SK-N-SH treated with all-trans-retinoic acid at 6 μM for 48 hours (cell line): Measurements from ENCODE around the gene TROAP.
"Not testable (repeated sequence)": the region's sequence is repeated elsewhere in the genome, so short reads cannot be mapped to it uniquely, and the experiment has no call there.

Source experiments
- ATAC-seq: fragments of 200-7000 bp; cut with Tn5 transposase; 3 replicates; pipeline ENCODE4 v1.9.1; 2020; ENCODE audit warnings: mild to moderate bottlenecking, moderate library complexity
- ARNTL ChIP-seq: fragments of 450-650 bp; formaldehyde crosslinking; IDR thresholded peaks from 2 replicates; pipeline ENCODE4 v1.5.0; 2020; ENCODE audit warnings: low read depth, mild to moderate bottlenecking, moderate library complexity, borderline replicate concordance
- CREB5 ChIP-seq: fragments of 250-450 bp; sonication (Bioruptor Pico); IDR thresholded peaks from 2 replicates; pipeline ENCODE4 v1.5.1; 2020; ENCODE audit warnings: low read depth, mild to moderate bottlenecking, moderate library complexity
- ESRRG ChIP-seq: fragments of 250-450 bp; sonication (Bioruptor Pico); IDR thresholded peaks from 2 replicates; pipeline ENCODE4 v1.6.1; 2021; ENCODE audit warnings: mild to moderate bottlenecking
- GLIS3 ChIP-seq: fragments of 250-450 bp; sonication (Bioruptor Pico); IDR thresholded peaks from 2 replicates; pipeline ENCODE4 v1.5.0; 2020; ENCODE audit warnings: mild to moderate bottlenecking, moderate library complexity
- ISL1 ChIP-seq: fragments of 250-450 bp; sonication (Bioruptor Pico); IDR thresholded peaks from 2 replicates; pipeline ENCODE4 v2.1.2; 2022; ENCODE audit warnings: mild to moderate bottlenecking, moderate library complexity
- OSR1 ChIP-seq: fragments of 250-450 bp; sonication (Bioruptor Pico); IDR thresholded peaks from 2 replicates; pipeline ENCODE4 v1.8.0; 2022; ENCODE audit warnings: moderate library complexity, mild to moderate bottlenecking, inconsistent platforms
- POU6F1 ChIP-seq: fragments of 250-450 bp; sonication (Bioruptor Pico); IDR thresholded peaks from 2 replicates; pipeline ENCODE4 v1.8.0; 2021; ENCODE audit warnings: low read depth, mild to moderate bottlenecking, moderate library complexity, borderline replicate concordance
- PPARA ChIP-seq: fragments of 250-450 bp; sonication (Bioruptor Pico); IDR thresholded peaks from 2 replicates; pipeline ENCODE4 v1.5.0; 2020; ENCODE audit warnings: mild to moderate bottlenecking, borderline replicate concordance
- SNAI2 ChIP-seq: fragments of 250-450 bp; sonication (Bioruptor Pico); IDR thresholded peaks from 2 replicates; pipeline ENCODE4 v1.5.0; 2020; ENCODE audit warnings: mild to moderate bottlenecking, moderate library complexity
- TCF4 ChIP-seq: fragments of 250-450 bp; sonication (Bioruptor Pico); IDR thresholded peaks from 2 replicates; pipeline ENCODE4 v1.8.0; 2021; ENCODE audit warnings: mild to moderate bottlenecking, moderate library complexity, borderline replicate concordance
- TOX ChIP-seq: fragments of 250-450 bp; sonication (Bioruptor Pico); IDR thresholded peaks from 2 replicates; pipeline ENCODE4 v1.8.0; 2021; ENCODE audit warnings: mild to moderate bottlenecking, moderate library complexity, borderline replicate concordance
- ZC3H10 ChIP-seq: fragments of 250-450 bp; sonication (Bioruptor Pico); IDR thresholded peaks from 2 replicates; pipeline ENCODE4 v1.5.1; 2021; ENCODE audit warnings: mild to moderate bottlenecking, moderate library complexity
- ZFP3 ChIP-seq: fragments of 250-450 bp; sonication (Bioruptor Pico); IDR thresholded peaks from 2 replicates; pipeline ENCODE4 v1.5.0; 2020; ENCODE audit warnings: mild to moderate bottlenecking, moderate library complexity
- ZFP30 ChIP-seq: fragments of 450-650 bp; formaldehyde crosslinking; IDR thresholded peaks from 2 replicates; pipeline ENCODE4 v1.5.0; 2022; ENCODE audit warnings: mild to moderate bottlenecking, moderate library complexity
- ZNF565 ChIP-seq: fragments of 450-650 bp; formaldehyde crosslinking; conservative IDR thresholded peaks from 2 replicates; pipeline ENCODE4 v1.5.0; 2020; ENCODE audit warnings: low read depth, mild to moderate bottlenecking, moderate library complexity
- ZNF8 ChIP-seq: fragments of 450-650 bp; formaldehyde crosslinking; IDR thresholded peaks from 2 replicates; pipeline ENCODE4 v1.5.0; 2020; ENCODE audit warnings: mild to moderate bottlenecking, moderate library complexity
- TF ChIP-seq, protein P1 (sequence below): fragments of 250-450 bp; sonication (Bioruptor Pico); IDR thresholded peaks from 2 replicates; pipeline ENCODE4 v1.8.0; 2020; ENCODE audit warnings: mild to moderate bottlenecking, moderate library complexity, borderline replicate concordance
- TF ChIP-seq, protein P2 (sequence below): fragments of 250-450 bp; sonication (Bioruptor Pico); IDR thresholded peaks from 2 replicates; pipeline ENCODE4 v1.5.0; 2020; ENCODE audit warnings: mild to moderate bottlenecking, moderate library complexity

TROAP gene

GRCh38 chr12:49277466-49277865 lies 45.6 kb upstream of the TROAP start:
- no peak for TF ChIP-seq ZFP30
- TF ChIP-seq, protein P1, sequence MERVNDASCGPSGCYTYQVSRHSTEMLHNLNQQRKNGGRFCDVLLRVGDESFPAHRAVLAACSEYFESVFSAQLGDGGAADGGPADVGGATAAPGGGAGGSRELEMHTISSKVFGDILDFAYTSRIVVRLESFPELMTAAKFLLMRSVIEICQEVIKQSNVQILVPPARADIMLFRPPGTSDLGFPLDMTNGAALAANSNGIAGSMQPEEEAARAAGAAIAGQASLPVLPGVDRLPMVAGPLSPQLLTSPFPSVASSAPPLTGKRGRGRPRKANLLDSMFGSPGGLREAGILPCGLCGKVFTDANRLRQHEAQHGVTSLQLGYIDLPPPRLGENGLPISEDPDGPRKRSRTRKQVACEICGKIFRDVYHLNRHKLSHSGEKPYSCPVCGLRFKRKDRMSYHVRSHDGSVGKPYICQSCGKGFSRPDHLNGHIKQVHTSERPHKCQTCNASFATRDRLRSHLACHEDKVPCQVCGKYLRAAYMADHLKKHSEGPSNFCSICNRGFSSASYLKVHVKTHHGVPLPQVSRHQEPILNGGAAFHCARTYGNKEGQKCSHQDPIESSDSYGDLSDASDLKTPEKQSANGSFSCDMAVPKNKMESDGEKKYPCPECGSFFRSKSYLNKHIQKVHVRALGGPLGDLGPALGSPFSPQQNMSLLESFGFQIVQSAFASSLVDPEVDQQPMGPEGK: no peak
- TF ChIP-seq PPARA (CRISPR knock-in tag): no peak
- no peak for TF ChIP-seq TOX
- TF ChIP-seq POU6F1 (CRISPR knock-in tag): no peak
- no peak for TF ChIP-seq ARNTL (CRISPR knock-in tag)
- no peak for TF ChIP-seq TCF4 (CRISPR knock-in tag)
- TF ChIP-seq GLIS3 (CRISPR knock-in tag): no peak
- TF ChIP-seq ZFP3 (CRISPR knock-in tag): no peak
- TF ChIP-seq ZNF565 (CRISPR knock-in tag): no peak
- TF ChIP-seq, all 23 proteins: peak for 0
- no peak for ATAC-seq

- no peak for TF ChIP-seq ZNF8 (CRISPR knock-in tag)
- no peak for TF ChIP-seq ZFP3 (CRISPR knock-in tag)
- TF ChIP-seq, all 23 proteins: peak for 0
Measured at GRCh38 chr12:49279706-49280159, 43.3 kb upstream of the TROAP start.

GRCh38 chr12:49280545-49280944 lies 42.5 kb upstream of the TROAP start:
- not testable (repeated sequence) for ATAC-seq

More at GRCh38 chr12:49279706-49280159, 43.3 kb upstream of the TROAP start:
- no peak for ATAC-seq

GRCh38 chr12:49282302-49282701 lies 40.8 kb upstream of the TROAP start:
- TF ChIP-seq ZFP30: no peak
- no peak for TF ChIP-seq SNAI2 (CRISPR knock-in tag)
- no peak for TF ChIP-seq ZNF565 (CRISPR knock-in tag)
- TF ChIP-seq GLIS3 (CRISPR knock-in tag): no peak
- no peak for TF ChIP-seq ESRRG (CRISPR knock-in tag)
- TF ChIP-seq PPARA (CRISPR knock-in tag): no peak
- no peak for TF ChIP-seq ZC3H10
- TF ChIP-seq OSR1 (CRISPR knock-in tag): no peak
- no peak for ATAC-seq

- not testable (repeated sequence) for ATAC-seq
Measured at GRCh38 chr12:49282740-49283375, 40.2 kb upstream of the TROAP start.

DNA sequence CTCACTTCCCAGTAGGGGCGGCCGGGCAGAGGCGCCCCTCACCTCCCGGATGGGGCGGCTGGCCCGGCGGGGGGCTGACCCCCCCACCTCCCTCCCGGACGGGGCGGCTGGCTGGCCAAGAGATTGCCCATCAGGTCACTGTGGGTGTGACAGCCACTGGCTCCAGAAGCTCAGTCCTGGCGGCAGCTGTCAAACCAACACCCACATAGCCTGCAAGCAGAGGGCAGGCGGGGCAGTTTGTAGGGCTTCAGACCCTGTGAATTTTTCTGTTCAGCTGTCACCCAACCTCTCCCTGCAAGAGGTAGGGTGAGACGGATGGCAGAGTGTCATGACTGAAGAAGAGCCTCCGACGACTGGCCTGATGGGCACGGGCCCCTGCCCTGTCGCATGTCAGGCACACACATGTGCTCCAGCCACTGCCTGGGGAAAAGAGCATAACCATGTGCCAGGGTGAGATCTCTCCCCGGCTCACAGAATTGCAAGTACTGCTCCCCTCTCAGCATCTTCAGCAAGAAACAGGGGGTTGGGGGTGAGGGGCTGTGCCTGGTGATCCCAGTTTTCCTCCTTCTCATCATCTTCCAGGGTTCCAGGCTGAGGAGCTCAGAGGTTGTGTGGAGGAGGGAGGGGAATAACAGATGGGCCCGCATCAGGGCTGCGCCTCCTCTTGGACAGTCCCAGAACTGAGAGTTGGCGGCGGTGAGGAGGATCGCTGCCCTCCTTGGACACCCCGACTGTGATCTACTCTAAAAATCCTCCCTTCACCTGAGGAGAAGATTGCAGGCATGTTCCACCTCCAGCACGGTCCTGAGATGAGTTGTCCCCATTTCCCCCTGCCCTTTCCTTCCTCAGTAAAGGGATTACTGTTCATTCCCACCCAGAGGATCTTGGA lies 39.3 kb upstream of the TROAP start:
- peak; percentile 50; the same call in 2 of the 3 replicates for ATAC-seq
- TF ChIP-seq TOX: no peak
- TF ChIP-seq, protein P1: no peak
- no peak for TF ChIP-seq ZC3H10
- no peak for TF ChIP-seq POU6F1 (CRISPR knock-in tag)
- TF ChIP-seq, protein P2, sequence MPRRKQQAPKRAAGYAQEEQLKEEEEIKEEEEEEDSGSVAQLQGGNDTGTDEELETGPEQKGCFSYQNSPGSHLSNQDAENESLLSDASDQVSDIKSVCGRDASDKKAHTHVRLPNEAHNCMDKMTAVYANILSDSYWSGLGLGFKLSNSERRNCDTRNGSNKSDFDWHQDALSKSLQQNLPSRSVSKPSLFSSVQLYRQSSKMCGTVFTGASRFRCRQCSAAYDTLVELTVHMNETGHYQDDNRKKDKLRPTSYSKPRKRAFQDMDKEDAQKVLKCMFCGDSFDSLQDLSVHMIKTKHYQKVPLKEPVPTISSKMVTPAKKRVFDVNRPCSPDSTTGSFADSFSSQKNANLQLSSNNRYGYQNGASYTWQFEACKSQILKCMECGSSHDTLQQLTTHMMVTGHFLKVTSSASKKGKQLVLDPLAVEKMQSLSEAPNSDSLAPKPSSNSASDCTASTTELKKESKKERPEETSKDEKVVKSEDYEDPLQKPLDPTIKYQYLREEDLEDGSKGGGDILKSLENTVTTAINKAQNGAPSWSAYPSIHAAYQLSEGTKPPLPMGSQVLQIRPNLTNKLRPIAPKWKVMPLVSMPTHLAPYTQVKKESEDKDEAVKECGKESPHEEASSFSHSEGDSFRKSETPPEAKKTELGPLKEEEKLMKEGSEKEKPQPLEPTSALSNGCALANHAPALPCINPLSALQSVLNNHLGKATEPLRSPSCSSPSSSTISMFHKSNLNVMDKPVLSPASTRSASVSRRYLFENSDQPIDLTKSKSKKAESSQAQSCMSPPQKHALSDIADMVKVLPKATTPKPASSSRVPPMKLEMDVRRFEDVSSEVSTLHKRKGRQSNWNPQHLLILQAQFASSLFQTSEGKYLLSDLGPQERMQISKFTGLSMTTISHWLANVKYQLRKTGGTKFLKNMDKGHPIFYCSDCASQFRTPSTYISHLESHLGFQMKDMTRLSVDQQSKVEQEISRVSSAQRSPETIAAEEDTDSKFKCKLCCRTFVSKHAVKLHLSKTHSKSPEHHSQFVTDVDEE (CRISPR knock-in tag): no peak
- no peak for TF ChIP-seq ISL1
- no peak for TF ChIP-seq CREB5 (CRISPR knock-in tag)
- no peak for TF ChIP-seq ZNF8 (CRISPR knock-in tag)
- TF ChIP-seq PPARA (CRISPR knock-in tag): no peak
